ENCODE measurements around the gene RAB25.

The RAB25 gene

DNA sequence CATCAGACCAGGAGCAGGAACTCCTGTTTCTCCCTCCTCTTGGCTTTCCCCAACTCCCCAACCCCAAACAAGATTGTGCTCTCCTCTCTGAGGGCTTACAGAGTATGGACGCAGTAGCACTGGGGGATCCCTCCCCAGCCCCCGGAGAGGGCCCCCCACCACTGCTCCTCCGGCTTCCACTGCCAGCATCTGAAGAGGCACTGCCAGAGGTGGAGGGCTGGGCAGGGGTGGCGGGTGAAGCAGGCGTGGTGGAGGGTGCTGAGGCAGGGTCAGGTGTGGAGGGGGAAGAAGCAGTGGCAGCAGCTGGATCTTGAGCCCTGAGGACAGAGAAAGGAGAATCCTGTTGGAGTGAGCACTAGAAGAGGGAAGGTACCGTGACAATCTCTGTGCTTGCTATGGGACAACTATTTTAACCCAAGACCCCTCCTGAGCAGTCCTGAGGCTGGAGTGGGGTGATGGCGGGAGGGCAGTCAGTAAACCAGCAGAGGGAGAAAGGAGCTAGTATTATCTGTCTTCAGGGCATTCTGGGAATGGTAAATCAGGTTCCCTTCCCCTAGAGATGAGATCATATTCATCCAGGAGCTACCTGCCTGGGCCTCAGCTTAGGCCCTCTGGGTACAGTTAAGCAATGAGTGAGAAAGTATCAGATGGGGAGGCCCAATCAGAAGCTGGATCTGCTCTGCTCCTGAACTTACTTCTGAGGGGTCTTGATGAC is 9.8 kb upstream of the RAB25 start:
- Histone ChIP-seq H3K36me3 (ENCODE audit: control insufficient read depth in 1 of 2, insufficient read depth in 2 of 2, low read length in 2 of 2) (peaks cover 19 to 28% of the 10 kb centered on the region in 2 experiments), H3K79me2 (ENCODE audit: control insufficient read depth, insufficient read depth, low read length, poor library complexity) (peaks cover 13% of the 10 kb centered on the region), H3K79me1 (ENCODE audit: low read length) (peaks cover 18% of the 10 kb centered on the region), H3K4me3 (ENCODE audit: low read depth, low read length) (no peak overlapping the region), H3K9ac (ENCODE audit: low read length) (no peak overlapping the region), H3K27me3 (ENCODE audit: insufficient read depth, low read length) (no peaks in the 10 kb centered on the region), H2AFZ (ENCODE audit: insufficient read depth, low read length, poor library complexity) (no peak overlapping the region), H4K12ac (ENCODE audit: low read depth, low read length) (no peak overlapping the region), H3K27ac (ENCODE audit: low read depth, low read length) (no peak overlapping the region), H3K14ac (ENCODE audit: low read length) (no peak overlapping the region), H4K8ac (ENCODE audit: low read depth, low read length) (no peak overlapping the region), H2AK5ac (ENCODE audit: low read length) (no peak overlapping the region), H3K4me2 (ENCODE audit: low read length) (no peak overlapping the region), H2BK12ac (ENCODE audit: low read length) (no peak overlapping the region), H4K91ac (ENCODE audit: low read depth, low read length) (no peak overlapping the region), H2BK120ac (ENCODE audit: insufficient read depth, low read length, poor library complexity) (no peak overlapping the region), H3K18ac (ENCODE audit: low read length) (no peak overlapping the region), H3K23ac (ENCODE audit: low read length) (no peak overlapping the region), H3K4ac (ENCODE audit: low read depth, low read length) (no peak overlapping the region), H2BK5ac (ENCODE audit: low read depth, low read length, poor library complexity) (no peak overlapping the region), H3K9me3 (ENCODE audit: insufficient read depth, low read depth, low read length) (no peaks in the 10 kb centered on the region), H3K4me1 (ENCODE audit: control insufficient read depth in 1 of 2, insufficient read depth in 2 of 2, low read length in 2 of 2) (peaks cover 4 to 5% of the 10 kb centered on the region in 2 experiments)
- DNase-seq = no peak
- no CpG with 5 or more reads among the region's 7 CpGs for WGBS (ENCODE audit: extremely low coverage, insufficient coverage, insufficient read length)

GRCh38 chr1:156052862-156053767 is 7.8 kb upstream of the RAB25 start:
- Histone ChIP-seq H4K91ac (ENCODE audit: low read depth, low read length) (peak overlapping the region; percentile 89), H3K4me1 (ENCODE audit: control insufficient read depth in 1 of 2, insufficient read depth in 2 of 2, low read length in 2 of 2) (peaks cover 4 to 5% of the 10 kb centered on the region in 2 experiments), H3K36me3 (ENCODE audit: control insufficient read depth in 1 of 2, insufficient read depth in 2 of 2, low read length in 2 of 2) (peaks cover 20 to 25% of the 10 kb centered on the region in 2 experiments), H3K79me1 (ENCODE audit: low read length) (peaks cover 18% of the 10 kb centered on the region), H3K23ac (ENCODE audit: low read length) (no peak overlapping the region), H3K27ac (ENCODE audit: low read depth, low read length) (peak overlapping the region; percentile 63), H3K18ac (ENCODE audit: low read length) (peak overlapping the region; percentile 10), H2AFZ (ENCODE audit: insufficient read depth, low read length, poor library complexity) (peak overlapping the region; percentile 58), H3K4ac (ENCODE audit: low read depth, low read length) (peak overlapping the region; percentile 35), H3K27me3 (ENCODE audit: insufficient read depth, low read length) (no peaks in the 10 kb centered on the region), H2BK120ac (ENCODE audit: insufficient read depth, low read length, poor library complexity) (no peak overlapping the region), H3K9me3 (ENCODE audit: insufficient read depth, low read depth, low read length) (no peaks in the 10 kb centered on the region), H2AK5ac (ENCODE audit: low read length) (no peak overlapping the region), H3K79me2 (ENCODE audit: control insufficient read depth, insufficient read depth, low read length, poor library complexity) (peaks cover 13% of the 10 kb centered on the region), H3K14ac (ENCODE audit: low read length) (peak overlapping the region; percentile 65), H4K12ac (ENCODE audit: low read depth, low read length) (no peak overlapping the region), H2BK12ac (ENCODE audit: low read length) (no peak overlapping the region), H3K4me2 (ENCODE audit: low read length) (peak overlapping the region; percentile 85), H3K4me3 (ENCODE audit: low read depth, low read length) (peak overlapping the region; percentile 83), H3K9ac (ENCODE audit: low read length) (peak overlapping the region; percentile 75), H4K8ac (ENCODE audit: low read depth, low read length) (peak overlapping the region; percentile 1), H2BK5ac (ENCODE audit: low read depth, low read length, poor library complexity) (peak overlapping the region; percentile 28)
- peak; percentile 46 to 77 for DNase-seq
- no CpG with 5 or more reads among the region's 63 CpGs for WGBS (ENCODE audit: extremely low coverage, insufficient coverage, insufficient read length)

GRCh38 chr1:156053768-156054499 is 7.0 kb upstream of the RAB25 start, which contains the start of gene UBQLN4:
Gene UBQLN4, minus strand, starts transcription at chr1:156053798. Its CDS starts 97 bp downstream, at chr1:156053701.
- peak within 1 kb of the TSS; percentile 88 for H4K12ac ChIP-seq (ENCODE audit: low read depth, low read length)

More at GRCh38 chr1:156053768-156054499, 7.0 kb upstream of the RAB25 start, which contains the start of gene UBQLN4:
- Histone ChIP-seq H3K79me1 (ENCODE audit: low read length) (peaks cover 18% of the 10 kb centered on the region), H3K4me3 (ENCODE audit: low read depth, low read length) (peak within 1 kb of the TSS; percentile 94), H3K9ac (ENCODE audit: low read length) (peak within 1 kb of the TSS; percentile 95), H3K27ac (ENCODE audit: low read depth, low read length) (peak within 1 kb of the TSS; percentile 98), H3K9me3 (ENCODE audit: insufficient read depth, low read depth, low read length) (no peaks in the 10 kb centered on the region), H3K4ac (ENCODE audit: low read depth, low read length) (peak within 1 kb of the TSS; percentile 81), H3K18ac (ENCODE audit: low read length) (peak within 1 kb of the TSS; percentile 90), H3K79me2 (ENCODE audit: control insufficient read depth, insufficient read depth, low read length, poor library complexity) (peaks cover 13% of the 10 kb centered on the region), H4K91ac (ENCODE audit: low read depth, low read length) (peak within 1 kb of the TSS; percentile 94), H3K14ac (ENCODE audit: low read length) (peak within 1 kb of the TSS; percentile 92), H2BK120ac (ENCODE audit: insufficient read depth, low read length, poor library complexity) (peak within 1 kb of the TSS; percentile 78), H3K36me3 (ENCODE audit: control insufficient read depth in 1 of 2, insufficient read depth in 2 of 2, low read length in 2 of 2) (peaks cover 14 to 22% of the 10 kb centered on the region in 2 experiments), H4K8ac (ENCODE audit: low read depth, low read length) (peak within 1 kb of the TSS; percentile 96), H2BK5ac (ENCODE audit: low read depth, low read length, poor library complexity) (peak within 1 kb of the TSS; percentile 89), H3K4me2 (ENCODE audit: low read length) (peak within 1 kb of the TSS; percentile 98), H3K27me3 (ENCODE audit: insufficient read depth, low read length) (no peaks in the 10 kb centered on the region), H2BK12ac (ENCODE audit: low read length) (peak within 1 kb of the TSS; percentile 45), H3K23ac (ENCODE audit: low read length) (no peak within 1 kb of the TSS), H2AFZ (ENCODE audit: insufficient read depth, low read length, poor library complexity) (peak within 1 kb of the TSS; percentile 86), H3K4me1 (ENCODE audit: control insufficient read depth in 1 of 2, insufficient read depth in 2 of 2, low read length in 2 of 2) (peaks cover 4 to 5% of the 10 kb centered on the region in 2 experiments), H2AK5ac (ENCODE audit: low read length) (peak within 1 kb of the TSS; percentile 83)
- no CpG with 5 or more reads among the region's 49 CpGs for WGBS (ENCODE audit: extremely low coverage, insufficient coverage, insufficient read length)
- DNase-seq = peak; percentile 63 to 82

Data from trophoblast cell (in vitro differentiated cells and primary cell).